ENCODE data around the gene USP47.

DNA sequence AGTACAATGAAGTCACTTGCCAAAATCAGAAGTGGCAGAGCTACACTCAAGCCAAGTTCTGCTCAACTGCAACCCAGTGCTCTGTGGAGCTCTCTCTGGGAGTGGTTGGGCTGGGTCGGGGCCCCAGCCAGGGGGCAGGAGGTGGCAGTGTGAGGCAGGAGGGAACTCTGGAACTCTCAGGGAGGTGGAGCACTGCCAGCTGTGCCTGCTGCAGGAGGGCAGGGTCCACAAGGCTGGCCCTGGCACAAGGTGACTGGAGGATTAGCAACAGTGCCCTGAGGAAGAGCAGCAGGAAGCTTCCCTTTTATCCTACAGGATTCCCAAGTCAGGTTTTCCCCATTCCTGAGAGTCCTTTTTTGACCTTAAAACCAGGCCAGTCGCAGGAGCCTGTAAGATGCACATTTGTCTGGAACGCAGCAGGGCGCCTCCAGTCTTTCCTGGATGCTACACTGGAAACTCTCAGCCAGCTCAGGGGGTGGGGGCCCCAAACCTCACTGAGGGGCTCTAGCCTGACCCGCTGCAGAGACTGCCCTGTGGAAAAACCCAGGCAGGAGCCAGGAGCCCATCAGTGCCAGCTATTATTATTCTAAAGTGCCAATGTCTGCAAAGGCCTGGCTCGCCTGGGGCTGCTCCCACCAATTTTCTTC, 134.8 kb downstream of the USP47 start:
- TF ChIP-seq, protein P1, sequence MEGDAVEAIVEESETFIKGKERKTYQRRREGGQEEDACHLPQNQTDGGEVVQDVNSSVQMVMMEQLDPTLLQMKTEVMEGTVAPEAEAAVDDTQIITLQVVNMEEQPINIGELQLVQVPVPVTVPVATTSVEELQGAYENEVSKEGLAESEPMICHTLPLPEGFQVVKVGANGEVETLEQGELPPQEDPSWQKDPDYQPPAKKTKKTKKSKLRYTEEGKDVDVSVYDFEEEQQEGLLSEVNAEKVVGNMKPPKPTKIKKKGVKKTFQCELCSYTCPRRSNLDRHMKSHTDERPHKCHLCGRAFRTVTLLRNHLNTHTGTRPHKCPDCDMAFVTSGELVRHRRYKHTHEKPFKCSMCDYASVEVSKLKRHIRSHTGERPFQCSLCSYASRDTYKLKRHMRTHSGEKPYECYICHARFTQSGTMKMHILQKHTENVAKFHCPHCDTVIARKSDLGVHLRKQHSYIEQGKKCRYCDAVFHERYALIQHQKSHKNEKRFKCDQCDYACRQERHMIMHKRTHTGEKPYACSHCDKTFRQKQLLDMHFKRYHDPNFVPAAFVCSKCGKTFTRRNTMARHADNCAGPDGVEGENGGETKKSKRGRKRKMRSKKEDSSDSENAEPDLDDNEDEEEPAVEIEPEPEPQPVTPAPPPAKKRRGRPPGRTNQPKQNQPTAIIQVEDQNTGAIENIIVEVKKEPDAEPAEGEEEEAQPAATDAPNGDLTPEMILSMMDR (IDR thresholded peaks at IDR 0.05), result no peak
- TF ChIP-seq POLR2A (IDR thresholded peaks at IDR 0.05), result no peak
